ENCODE data around the gene IL36RN.

Gene IL36RN

DNA sequence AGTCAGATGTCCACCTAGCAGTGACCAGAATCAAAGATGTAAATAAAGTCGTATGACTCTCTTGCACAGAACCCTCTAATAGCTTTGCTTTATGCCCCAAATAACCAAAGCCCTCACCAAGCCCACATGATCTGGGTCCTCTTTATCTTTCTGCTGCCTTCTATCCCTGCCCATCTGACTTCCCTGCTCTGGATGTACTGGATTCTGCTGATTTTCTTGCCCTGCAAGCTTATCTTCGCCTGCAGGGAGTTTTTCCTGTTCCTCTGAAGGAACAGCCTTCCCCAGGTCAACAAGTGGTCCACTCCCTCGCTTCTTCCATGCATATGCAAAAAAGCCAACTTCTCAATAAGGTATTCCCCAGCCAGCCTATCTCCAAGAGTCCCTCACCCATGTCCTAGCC, 25.0 kb upstream of the IL36RN start:
- TF ChIP-seq, protein P1, sequence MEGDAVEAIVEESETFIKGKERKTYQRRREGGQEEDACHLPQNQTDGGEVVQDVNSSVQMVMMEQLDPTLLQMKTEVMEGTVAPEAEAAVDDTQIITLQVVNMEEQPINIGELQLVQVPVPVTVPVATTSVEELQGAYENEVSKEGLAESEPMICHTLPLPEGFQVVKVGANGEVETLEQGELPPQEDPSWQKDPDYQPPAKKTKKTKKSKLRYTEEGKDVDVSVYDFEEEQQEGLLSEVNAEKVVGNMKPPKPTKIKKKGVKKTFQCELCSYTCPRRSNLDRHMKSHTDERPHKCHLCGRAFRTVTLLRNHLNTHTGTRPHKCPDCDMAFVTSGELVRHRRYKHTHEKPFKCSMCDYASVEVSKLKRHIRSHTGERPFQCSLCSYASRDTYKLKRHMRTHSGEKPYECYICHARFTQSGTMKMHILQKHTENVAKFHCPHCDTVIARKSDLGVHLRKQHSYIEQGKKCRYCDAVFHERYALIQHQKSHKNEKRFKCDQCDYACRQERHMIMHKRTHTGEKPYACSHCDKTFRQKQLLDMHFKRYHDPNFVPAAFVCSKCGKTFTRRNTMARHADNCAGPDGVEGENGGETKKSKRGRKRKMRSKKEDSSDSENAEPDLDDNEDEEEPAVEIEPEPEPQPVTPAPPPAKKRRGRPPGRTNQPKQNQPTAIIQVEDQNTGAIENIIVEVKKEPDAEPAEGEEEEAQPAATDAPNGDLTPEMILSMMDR (IDR thresholded peaks at IDR 0.05; ENCODE audit: insufficient read depth, low read length): no peak
- TF ChIP-seq POLR2AphosphoS5 (IDR thresholded peaks at IDR 0.05; ENCODE audit: low read depth) (no peak), GABPA (IDR thresholded peaks at IDR 0.05; ENCODE audit: low read depth) (no peak)
- H3K27me3 ChIP-seq (ENCODE audit: insufficient read depth, poor library complexity, severe bottlenecking): no peaks in the 10 kb centered on the region
- no peak for DNase-seq (ENCODE audit: low read depth in 1 of 2, low spot score in 1 of 2)
- no peak overlapping the region for H3K27ac ChIP-seq (replicated peaks)
- no peak overlapping the region for H3K4me3 ChIP-seq (replicated peaks; ENCODE audit: insufficient read depth, low read length)

DNA sequence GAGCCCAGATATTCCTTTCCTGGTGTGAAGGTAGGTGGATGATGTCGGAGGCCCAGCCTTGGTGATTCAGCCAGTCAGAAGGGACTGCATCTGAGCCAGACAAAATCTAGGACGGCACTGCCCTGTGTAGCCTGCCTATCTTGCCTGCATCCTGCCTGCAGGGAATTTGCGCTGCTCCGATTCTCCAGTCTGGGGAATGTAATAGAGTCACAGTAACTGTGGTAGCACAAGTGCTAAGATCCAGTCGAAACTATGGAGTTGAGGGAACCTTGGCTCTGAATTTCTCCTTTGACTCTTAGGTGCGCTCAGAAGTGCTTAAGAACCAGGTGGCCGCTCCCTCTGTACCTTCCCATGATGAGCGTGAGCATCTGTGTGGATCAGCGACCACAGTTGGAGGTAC, 22.2 kb upstream of the IL36RN start:
- no peak overlapping the region for H3K27ac ChIP-seq (replicated peaks)
- no peak for DNase-seq (ENCODE audit: low read depth in 1 of 2, low spot score in 1 of 2)
- no peaks in the 10 kb centered on the region for H3K27me3 ChIP-seq (ENCODE audit: insufficient read depth, poor library complexity, severe bottlenecking)
- no peak for TF ChIP-seq POLR2AphosphoS5 (IDR thresholded peaks at IDR 0.05; ENCODE audit: low read depth)
- TF ChIP-seq GABPA (IDR thresholded peaks at IDR 0.05; ENCODE audit: low read depth): no peak
- TF ChIP-seq SPI1 (IDR thresholded peaks at IDR 0.05; ENCODE audit: borderline replicate concordance, low read depth): no peak
- TF ChIP-seq, protein P2, sequence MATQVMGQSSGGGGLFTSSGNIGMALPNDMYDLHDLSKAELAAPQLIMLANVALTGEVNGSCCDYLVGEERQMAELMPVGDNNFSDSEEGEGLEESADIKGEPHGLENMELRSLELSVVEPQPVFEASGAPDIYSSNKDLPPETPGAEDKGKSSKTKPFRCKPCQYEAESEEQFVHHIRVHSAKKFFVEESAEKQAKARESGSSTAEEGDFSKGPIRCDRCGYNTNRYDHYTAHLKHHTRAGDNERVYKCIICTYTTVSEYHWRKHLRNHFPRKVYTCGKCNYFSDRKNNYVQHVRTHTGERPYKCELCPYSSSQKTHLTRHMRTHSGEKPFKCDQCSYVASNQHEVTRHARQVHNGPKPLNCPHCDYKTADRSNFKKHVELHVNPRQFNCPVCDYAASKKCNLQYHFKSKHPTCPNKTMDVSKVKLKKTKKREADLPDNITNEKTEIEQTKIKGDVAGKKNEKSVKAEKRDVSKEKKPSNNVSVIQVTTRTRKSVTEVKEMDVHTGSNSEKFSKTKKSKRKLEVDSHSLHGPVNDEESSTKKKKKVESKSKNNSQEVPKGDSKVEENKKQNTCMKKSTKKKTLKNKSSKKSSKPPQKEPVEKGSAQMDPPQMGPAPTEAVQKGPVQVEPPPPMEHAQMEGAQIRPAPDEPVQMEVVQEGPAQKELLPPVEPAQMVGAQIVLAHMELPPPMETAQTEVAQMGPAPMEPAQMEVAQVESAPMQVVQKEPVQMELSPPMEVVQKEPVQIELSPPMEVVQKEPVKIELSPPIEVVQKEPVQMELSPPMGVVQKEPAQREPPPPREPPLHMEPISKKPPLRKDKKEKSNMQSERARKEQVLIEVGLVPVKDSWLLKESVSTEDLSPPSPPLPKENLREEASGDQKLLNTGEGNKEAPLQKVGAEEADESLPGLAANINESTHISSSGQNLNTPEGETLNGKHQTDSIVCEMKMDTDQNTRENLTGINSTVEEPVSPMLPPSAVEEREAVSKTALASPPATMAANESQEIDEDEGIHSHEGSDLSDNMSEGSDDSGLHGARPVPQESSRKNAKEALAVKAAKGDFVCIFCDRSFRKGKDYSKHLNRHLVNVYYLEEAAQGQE (IDR thresholded peaks at IDR 0.05; ENCODE audit: insufficient replicate concordance, low read depth): no peak
- TF ChIP-seq, protein P1 (IDR thresholded peaks at IDR 0.05; ENCODE audit: insufficient read depth, low read length): no peak
- H3K4me3 ChIP-seq (replicated peaks; ENCODE audit: insufficient read depth, low read length): no peak overlapping the region

DNA sequence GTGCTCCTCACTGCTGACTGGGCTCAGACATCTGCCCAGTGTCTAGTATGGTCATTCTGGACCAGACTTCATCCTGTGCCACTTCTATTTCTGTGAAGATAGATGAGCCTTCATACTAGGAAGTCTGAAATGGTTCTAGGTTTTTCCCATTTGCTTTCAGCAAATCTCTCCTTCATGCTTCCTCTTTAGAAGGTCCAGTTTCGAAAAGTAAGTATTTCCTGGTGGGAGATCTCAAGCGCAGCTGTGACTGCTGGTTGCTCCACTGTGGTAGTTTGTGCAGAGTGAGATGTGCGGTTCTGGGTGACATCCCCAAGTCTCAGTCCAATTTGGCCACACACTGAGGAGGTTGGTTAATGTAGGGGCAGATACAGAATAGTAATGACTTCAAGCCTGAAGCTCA, 20.7 kb upstream of the IL36RN start:
- Histone ChIP-seq H3K27me3 (ENCODE audit: insufficient read depth, poor library complexity, severe bottlenecking) (no peaks in the 10 kb centered on the region), H3K27ac (replicated peaks) (no peak overlapping the region), H3K4me3 (replicated peaks; ENCODE audit: insufficient read depth, low read length) (no peak overlapping the region)
- TF ChIP-seq POLR2AphosphoS5 (IDR thresholded peaks at IDR 0.05; ENCODE audit: low read depth): no peak
- no peak for TF ChIP-seq GABPA (IDR thresholded peaks at IDR 0.05; ENCODE audit: low read depth)
- TF ChIP-seq, protein P1 (IDR thresholded peaks at IDR 0.05; ENCODE audit: insufficient read depth, low read length): no peak
- TF ChIP-seq SPI1 (IDR thresholded peaks at IDR 0.05; ENCODE audit: borderline replicate concordance, low read depth): no peak
- TF ChIP-seq, protein P2 (IDR thresholded peaks at IDR 0.05; ENCODE audit: insufficient replicate concordance, low read depth): no peak
- DNase-seq (ENCODE audit: low read depth in 1 of 2, low spot score in 1 of 2): no peak

DNA sequence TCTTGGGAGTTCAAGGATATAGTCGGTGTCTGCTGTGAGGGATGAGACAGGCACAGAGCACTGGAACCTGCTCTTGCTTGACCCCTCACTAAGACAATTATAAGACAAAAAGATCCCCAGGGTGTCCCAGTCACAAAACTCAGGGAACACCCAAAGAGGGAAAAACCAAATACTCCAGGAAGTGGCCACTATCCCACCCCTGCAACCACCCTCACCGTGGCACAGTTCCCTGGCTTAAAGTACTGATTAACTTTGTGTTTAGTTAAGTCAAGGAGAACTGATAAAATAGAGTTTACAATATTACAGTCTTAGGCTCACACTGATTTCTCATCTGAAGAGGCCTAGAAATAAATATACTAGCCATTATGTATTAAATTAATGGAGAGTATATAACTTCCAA, 19.8 kb upstream of the IL36RN start:
- no peak for TF ChIP-seq POLR2AphosphoS5 (IDR thresholded peaks at IDR 0.05; ENCODE audit: low read depth)
- TF ChIP-seq, protein P1 (IDR thresholded peaks at IDR 0.05; ENCODE audit: insufficient read depth, low read length): no peak
- Histone ChIP-seq H3K27me3 (ENCODE audit: insufficient read depth, poor library complexity, severe bottlenecking) (no peaks in the 10 kb centered on the region), H3K4me3 (replicated peaks; ENCODE audit: insufficient read depth, low read length) (no peak overlapping the region), H3K27ac (replicated peaks) (no peak overlapping the region)
- no peak for DNase-seq (ENCODE audit: low read depth in 1 of 2, low spot score in 1 of 2)

All from HL-60 (cell line).